ENCODE results near the gene DHRS9.
"Not testable (repeated sequence)": the region's sequence is repeated elsewhere in the genome, so short reads cannot be mapped to it uniquely, and the experiment has no call there.

Gene DHRS9

DNA sequence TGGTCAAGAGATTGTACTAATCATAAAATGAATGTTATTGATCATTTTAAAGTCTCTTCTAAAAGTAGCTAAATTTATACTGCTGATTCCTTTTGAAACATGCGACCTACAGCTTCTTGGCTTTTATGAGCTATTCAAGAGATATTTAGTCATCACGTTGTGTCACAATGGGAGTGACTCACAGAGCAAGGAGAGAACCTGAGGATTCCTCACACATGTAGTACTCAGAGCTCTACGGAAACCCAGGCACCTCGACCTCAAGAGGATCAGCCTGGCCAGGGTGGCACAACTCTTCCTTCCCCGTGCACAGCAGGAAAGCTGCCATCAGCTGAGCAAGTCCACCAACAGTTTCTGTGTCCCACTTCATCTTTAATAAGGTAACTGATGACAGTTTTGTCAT, at the start of gene DHRS9:
Gene DHRS9 (plus strand): TSS at position 223 of the 400 bp plus-strand sequence. CDS start 12,019 bp downstream, outside the sequence.
- peak; percentile 78 for DNase-seq

DNA sequence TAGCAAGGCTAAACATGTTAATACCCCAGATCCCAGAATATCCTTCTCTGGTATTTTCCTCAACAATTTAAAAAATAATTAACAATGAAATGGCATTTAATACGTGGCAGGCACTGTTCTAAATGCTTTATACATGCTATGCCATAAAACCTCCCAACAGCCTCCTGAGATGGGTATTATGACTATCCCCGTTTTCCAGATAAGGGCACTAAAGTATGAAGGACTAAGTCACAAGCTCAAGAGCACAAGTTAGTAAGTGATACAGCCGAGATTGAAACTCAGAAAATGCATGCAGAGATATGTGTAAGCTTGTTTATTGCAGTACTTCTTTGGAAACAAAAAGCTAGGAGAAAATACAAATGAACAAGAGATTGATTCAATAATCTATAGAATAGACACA, 46.2 kb upstream of the DHRS9 start:
- no peak for DNase-seq

DNA sequence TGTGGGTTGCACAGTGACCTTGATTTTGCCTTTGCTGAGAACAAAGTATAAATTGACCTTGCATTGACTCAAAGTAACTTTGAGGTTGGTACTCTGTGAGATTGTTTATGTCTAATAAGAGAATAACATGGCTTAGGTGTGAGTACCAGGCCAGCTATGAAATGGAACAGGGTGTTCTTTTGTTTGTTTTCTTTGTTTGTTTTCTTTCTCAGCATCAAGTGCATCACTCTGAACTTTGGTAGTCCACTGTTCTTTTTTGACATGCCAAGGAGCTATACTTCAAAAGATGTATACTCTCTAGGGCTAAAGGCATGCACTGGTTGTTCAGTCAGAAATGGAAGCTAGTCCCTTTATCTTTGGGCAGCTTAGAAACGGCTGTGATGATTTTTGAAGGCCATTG, 43.3 kb upstream of the DHRS9 start:
- no peak for DNase-seq

DNA sequence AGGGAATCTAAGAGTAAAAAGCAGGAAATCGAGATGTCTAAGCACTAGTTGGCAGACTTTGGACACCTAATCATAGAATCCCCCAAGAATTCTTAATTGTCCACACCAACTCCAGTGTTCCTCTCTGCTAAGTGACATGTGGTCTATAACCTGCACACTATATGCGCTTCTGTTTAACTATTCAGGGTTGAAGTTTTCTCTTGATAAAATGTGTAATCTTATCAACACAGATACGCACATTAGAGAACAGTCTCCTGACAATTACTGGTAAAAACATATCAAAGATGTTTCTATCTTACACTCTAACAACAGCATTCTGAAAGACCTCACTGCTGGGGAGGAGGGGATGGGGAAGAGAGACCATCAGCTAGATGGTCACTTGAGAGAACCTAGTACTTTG, 42.1 kb upstream of the DHRS9 start:
- no peak for DNase-seq

DNA sequence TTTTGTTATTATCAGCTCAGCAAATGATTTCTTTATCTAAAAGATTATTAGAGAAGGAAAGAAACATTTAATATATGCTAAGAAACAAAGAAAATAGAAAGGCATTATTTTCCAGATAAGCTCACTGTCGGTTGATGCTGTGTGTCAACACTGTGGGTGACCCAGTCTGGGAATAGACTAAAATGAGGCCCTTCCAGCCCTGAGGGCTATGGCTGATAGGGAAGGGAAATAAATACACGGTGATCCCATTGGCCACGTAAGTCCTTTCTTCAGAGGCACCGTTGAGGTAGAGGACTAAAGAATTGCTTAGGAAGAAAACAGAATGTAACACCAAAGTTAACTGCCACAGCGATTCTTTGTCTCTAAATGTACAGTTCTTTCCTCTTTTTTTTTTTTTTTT, 40.0 kb upstream of the DHRS9 start:
- no peak for DNase-seq

DNA sequence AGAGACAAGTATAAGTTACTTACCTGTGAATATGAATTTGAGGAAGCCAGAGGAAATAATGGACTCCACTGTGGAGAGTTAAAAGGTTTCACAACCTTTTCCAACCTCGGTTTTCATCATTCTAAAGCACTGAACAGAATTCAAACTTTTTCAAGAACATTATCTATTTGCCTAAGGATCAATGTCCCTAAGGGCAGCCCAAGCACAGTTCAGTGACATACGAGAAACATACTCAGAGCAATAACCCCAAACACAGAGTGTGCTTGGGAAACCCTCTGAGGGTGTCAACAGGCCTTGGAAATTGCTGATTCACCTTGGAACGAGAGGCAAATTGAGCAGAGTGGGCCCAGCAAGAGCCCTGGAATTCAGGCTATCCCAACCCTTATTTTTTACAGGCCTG, 38.2 kb upstream of the DHRS9 start, which contains the start of gene ABCB11:
Gene ABCB11 (minus strand): TSS at position 123 of the 400 bp plus-strand sequence. CDS start 13,199 bp downstream, outside the sequence.
- no peak for DNase-seq

DNA sequence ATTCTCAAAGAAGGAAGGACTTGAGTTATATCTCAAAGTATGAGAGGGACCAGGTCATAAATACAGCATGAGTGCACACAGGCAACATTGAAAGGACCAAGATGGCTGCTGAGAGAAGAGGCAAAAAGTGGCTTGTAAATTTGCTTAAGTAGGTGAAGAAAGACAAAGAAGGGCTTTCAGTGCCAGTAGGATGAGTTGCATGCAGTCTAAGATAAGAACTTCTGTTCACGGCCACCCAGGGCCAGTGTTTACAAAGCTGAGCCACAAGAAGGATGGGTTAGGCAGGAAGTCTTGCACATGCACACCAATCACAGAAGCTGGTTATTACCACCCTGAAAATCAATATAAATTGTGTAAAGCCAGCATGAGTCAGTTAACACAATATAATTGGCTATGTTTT, 35.1 kb upstream of the DHRS9 start:
- DNase-seq, result no peak

DNA sequence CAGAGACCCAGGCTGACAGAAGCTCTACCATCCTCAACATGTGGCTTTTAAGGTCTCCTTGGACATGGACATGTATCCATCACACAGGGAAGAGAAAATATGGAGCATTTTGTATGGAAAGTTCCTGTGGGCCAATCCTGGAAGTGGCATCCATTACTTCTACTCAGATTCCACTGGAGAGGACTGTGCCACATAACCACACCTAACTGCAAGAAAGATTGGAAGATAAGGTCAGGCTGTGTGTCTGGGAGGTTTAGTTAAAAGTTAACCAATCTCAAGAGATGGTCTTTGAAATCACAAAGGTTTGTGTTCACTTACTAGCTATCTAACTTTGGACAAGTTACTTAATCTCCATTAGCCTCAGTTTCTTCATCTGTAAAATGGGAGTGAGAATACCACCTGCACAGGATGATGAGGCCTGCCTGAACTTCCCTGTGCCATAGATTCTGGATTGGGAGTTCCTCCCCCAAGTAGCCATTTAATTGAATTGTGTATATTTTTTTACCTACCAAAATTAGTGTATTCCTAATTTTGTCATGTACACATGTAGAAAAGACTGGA, 34.3 kb upstream of the DHRS9 start:
- DNase-seq, result no peak

DNA sequence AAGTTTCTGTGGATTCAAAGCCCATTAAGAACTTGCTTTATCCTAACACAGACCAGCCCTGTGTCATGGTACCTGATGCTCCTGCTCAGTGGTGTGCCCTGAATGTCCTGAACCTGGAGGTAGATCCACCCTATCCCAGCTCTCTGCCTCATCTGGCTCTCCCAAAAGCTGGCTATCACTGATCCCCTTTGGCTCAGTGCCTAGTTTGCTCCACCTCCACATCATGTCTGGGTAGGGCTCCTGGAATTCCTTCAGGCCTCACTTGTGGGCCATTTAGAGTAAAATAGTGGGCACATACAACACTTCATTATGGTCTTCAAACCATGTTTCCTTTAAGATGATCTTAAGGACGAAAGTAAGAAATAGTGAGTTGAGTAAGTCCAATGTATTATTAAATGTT, 33.5 kb upstream of the DHRS9 start:
- DNase-seq, result no peak

DNA sequence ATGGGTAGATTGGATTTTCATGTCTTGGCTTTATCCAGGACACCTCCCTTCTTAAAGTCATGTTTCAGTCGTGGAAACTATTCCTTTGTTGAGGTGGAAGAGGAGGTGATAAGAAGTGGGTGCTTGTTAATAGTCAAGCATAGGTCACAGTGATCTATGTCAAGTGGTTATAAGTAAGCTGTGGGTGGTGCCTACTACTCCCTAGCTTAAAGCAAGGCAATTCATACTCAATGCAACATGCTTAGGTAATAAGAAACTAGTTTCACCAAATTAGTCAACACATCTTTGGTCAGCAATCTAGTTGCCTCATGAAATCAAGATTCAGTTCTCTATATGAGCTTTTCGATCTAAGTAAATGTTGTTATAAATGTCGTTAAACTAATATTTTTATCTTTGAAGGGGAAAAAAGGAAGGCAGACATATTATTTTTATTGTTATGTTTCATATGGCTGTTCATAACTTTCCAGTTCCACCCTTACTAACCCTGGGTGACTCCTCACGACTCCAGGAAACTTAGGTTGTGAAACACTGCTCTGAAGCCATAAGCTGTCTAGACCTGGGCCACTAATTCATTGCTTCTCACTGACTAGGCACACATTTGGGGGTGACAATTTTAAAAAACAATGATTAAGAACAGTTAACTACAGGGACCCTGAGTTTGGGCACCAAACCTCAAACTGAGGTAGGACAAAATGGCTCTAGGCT, 32.5 kb upstream of the DHRS9 start:
- no peak for DNase-seq

DNA sequence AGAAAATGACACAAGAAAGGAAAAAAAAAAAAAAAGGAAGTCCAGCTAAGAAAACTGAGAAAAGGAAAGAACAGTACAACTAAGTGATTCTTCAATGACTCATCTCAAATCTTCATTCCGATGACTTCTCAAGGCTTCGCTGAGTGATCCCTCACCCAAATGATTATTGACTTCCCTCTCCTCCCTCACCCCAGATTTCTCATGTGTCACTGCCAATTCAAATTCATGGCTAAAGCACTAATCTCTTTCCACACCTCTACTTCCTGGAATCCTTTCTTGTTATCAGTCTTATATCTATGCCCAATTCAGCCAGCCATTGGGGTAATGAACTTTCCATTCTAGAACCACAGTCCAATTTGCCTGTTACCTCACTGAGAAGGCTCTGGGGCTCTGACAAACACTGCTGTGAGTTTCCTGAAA, 31.0 kb upstream of the DHRS9 start:
- peak; percentile 14 for DNase-seq

DNA sequence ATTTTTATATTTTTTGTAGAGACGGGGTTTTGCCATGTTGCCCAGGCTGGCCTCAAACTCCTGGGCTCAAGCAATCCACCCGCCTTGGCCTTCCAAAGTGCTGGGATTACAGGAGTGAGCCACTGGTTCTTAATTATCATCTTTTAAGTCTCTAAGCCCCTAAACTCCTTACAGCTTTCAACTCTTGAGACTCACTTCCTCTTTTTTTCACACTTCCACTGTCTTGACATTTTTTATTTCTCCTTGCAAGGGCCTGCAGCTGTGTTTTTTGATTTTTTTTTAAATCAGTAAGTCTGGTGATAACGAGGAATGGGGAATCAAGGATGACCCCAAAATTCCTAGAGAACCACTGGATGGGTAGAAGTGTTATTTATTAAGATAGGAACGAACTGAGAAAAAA, 29.7 kb upstream of the DHRS9 start:
- peak; percentile 47 for DNase-seq

DNA sequence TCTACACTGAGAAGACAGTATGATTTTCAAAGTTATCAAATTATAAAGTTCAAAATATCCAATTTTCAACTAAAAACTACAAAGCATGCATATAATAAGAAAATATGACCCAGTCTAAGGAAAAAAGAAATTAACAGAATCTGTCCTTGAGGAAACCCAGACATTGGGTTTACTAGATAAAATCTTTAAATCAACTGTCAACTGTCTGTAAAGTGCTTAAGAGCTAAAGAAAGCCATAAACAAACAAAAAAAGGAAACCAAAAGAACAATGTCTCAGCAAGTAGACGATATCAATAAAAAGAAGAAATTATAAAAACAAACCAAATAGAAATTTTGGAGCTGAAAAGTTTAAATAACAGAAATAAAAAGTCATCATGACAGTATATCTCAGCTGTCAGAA, 27.8 kb upstream of the DHRS9 start:
- no peak for DNase-seq

DNA sequence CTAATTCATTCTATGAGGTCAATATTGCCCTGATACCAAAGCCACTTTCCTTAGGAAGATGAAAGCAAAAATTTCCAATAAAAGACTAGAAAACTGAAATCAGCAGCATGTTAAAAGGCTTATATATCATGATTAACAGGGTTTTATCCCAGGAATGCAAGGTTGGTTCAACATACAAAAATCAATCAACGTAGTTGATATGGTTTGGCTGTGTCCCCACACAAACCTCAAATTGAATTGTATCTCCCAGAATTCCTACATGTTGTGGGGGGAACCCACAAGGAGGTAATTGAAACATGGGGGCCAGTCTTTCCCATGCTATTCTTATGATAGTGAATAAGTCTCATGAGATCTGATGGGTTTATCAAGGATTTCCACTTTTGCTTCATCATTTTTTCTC, 26.5 kb upstream of the DHRS9 start:
- no peak for DNase-seq

DNA sequence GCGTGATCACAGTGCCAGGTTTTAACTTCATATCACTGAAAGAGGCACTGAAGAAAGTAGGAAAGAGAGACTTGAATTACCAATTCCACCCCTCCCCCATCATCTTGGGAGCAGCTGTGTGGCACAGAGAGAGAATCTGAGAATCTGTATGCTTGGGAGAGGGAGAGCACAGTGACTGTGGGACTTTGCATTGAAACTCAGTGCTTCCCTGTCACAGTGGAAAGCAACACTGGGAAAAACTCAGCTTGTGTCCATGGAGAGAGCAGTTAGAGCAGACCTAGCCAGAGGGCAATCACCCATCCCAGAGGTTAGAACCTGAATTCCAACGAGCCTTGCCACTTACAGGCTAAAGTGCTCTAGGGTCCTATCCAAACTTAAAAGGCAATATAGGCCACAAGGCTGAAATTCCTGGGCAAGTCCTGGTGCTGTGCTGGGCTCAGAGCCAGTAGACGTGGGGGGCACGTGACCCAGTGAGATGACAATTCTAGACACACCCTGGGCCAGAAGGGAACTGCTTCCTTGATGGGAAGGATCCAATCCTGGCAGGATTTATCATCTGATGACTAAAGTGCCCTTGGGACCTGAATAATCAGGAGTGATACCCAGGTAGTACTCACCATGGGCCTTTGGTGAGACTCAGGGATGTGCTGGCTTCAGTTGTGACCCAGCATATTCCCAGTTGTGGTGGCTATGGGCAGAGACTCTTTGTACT, 22.8 kb upstream of the DHRS9 start:
- no peak for DNase-seq

DNA sequence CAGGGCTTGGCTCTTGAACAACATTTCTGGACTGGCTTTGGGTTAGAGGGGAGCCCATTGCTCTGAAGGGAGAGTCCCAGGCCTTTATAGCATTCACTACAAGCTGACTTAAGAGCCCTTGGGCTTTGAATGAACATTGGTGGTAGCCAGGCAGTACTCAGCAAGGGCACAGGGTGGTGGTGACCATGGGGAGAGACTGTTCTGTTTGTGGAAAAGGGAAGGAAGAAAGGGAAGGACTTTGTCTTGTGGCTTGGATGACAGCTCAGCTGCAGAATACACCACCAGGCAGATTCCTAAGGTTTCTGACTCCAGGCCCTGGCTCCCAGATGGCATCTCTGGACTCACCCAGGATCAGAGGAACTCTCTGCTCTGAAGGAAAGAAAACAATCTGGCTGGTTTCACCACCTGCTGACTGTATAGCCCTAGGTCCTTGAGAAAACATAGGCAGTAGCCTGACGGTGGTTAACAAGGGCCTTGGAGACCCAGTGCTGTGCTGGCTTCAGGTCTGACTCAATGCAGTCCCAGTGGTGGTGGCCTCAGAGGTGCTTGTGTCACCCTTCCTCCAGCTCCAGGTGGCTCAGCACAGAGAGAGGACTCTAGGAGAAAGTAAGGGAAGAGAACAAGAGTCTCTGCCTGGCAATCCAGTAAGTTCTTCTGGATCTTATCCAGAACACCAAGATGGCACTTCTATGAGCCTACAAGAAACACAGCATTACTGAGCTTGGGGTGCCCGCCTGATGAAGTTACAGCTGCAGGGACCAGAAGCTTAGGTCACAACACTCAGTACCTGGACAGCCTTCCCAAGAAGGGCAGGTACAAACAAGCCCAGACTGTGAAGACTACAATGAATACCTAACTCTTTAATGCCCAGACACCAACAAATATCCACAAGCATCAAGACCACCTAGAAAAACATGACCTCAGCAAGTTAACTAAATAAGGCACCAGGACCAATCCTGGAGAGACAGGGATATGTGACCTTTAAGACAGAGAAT, 21.8 kb upstream of the DHRS9 start:
- no peak for DNase-seq

DNA sequence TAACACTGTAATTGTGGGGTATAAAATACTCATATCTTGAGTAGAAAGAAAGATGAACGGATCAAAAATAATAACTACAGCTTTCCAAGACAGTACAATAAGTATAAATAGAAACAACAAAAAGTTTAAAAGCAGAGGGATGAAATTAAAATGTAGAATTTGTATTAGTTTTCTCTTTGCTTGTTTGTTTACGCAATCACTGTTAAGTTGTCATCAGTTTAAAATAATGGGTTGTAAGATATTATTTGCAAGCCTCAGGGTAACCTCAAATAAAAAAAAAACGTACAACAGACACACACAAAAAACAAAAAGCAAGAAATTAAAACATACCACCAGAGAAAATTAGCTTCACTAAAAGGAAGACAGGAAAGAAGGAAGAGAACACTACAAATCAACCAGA, 20.2 kb upstream of the DHRS9 start:
- DNase-seq, result no peak

DNA sequence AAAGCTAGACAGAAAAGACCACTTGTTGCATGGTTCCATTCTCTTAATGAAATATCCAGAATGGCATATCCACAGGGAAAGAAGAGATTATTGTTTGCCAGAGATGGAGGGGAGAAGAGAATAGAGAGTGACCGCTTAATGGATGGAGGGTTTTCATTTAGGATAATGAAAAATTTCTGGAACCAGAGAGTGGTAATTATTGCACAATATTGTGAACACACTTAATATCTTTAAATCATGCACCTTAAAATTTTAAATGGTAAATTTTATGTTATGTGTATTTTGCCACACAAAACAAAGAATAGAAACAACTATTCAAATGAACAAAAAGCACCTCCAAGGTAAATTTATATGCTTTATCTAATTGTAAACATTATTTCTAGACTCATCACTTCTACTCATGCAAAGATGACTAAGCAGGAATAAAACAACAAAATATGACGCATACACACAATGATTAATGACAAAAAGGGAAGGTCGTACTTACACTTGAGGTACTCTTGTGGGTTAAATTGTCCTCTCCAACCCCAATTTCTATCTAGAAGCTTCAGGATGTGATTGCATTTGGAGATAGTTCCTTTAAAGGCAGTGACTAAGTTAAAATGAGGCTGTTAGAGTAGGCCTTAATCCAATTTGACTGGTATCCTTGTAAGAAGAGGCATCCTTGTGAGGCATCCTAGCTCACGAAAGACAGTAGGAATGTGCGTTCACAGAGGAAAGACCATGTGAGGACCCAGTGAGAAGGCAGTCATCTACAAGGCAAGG, 18.7 kb upstream of the DHRS9 start:
- DNase-seq, result no peak

DNA sequence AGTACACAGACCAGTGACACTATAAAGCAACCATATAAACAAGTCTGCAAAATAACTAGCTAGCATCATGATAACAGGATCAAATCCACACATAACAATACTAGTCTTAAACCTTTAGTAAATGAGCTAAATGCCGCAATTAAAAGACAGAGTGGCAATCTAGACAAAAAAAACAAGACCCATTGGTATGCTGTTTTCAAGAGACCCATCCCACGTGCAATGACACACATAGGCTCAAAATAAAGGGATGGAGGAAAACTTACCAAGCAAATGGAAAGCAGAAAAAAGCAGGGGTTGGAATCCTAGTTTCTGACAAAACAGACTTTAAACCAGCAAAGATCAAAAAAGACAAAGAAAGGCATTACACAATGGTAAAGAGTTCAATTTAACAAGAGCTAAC, 14.8 kb upstream of the DHRS9 start:
- not testable (repeated sequence) for DNase-seq

DNA sequence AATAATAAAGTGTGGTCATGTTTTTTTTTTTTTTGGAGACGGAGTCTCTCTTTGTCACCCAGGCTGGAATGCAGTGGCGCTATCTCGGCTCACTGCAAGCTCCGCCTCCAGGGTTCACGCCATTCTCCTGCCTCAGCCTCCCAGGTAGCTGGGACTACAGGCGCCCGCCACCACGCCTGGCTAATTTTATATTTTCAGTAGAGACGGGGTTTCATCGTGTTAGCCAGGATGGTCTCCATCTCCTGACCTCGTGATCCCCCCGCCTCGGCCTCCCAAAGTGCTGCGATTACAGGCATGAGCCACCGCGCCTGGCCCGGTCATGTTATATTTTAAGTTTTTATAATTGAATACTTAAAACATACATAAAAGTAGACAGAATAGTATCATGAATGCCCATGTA, 5.2 kb upstream of the DHRS9 start:
- not testable (repeated sequence) for DNase-seq

DNA sequence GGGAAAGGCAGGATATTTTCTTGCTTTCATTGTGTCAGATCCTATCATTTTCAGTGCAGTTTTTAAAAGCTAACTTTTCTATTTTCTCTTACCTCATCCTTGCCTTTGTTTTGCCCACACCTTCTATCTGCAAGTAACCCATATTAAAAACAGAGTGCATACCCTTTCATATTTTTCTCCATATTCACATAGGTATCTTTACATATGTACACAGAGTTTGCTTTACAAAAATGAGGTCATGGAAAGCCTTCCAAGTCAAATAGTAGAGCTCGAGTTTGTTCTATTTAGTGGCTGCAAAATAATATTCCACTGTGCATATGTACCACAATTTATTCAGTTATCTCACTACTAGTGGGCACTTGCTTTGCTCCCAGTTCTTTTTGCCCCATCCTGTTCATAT, 3.9 kb upstream of the DHRS9 start:
- DNase-seq, result no peak

DNA sequence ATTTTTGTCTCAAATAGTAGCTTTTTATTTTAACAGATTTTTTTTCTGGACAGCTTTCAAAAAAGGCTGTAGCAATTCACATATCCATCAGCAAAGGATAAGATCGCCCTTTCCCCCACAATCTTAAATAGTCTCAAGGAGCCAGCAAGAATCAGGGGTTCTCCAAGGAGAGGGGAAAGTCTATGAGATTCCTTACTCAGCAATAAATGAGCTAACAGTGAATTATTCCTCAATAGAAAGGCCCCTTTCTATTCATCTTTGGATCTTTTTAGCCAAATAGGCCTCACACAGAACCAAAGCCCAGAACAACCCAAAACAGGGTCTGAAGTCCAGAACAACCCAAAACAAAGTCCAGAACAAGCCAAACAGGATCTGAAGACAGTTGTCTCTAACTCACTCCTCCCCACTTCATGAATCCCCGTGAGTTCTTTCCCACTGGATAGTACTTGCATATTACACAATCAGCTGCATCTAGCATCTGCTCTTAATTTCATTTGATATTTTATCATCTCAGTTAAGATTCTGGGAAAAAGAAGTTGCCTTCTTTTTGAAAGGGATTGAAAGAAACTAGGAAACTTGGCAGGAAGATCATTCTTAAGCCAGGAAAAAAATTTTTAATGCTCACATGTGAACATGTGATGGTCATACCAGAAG, 3.4 kb upstream of the DHRS9 start:
- DNase-seq, result no peak

Measured in GF-D8 (cell line).